GM10847 (cell line): Measurements from ENCODE around the gene TMEM256.

Source experiments
- POLR2A ChIP-seq: IDR thresholded peaks from 2 replicates; pipeline ENCODE4 v1.6.1; 2011; ENCODE audit not compliant: insufficient read length; ENCODE audit errors: extremely low read depth

The TMEM256 gene

DNA sequence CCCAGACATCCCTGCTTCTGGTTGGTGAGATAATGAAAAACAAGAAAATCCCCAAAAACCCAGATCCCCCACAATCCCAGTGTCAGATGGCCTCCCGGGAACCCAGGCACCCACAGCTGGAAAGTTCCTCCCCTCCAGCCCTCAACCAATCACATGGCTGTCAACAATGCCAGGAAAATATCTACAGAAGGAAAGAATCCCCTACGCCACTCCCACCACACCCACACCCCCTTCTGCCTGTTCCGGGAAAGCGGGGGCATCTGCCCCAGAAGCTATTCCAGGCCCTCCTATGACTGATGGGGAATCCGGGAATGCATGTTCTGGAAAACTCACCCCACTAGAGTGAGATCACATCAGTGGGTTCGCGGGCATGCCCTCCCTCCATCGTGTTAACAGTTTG is 47.1 kb downstream of the TMEM256 start:
- TF ChIP-seq POLR2A: no peak

DNA sequence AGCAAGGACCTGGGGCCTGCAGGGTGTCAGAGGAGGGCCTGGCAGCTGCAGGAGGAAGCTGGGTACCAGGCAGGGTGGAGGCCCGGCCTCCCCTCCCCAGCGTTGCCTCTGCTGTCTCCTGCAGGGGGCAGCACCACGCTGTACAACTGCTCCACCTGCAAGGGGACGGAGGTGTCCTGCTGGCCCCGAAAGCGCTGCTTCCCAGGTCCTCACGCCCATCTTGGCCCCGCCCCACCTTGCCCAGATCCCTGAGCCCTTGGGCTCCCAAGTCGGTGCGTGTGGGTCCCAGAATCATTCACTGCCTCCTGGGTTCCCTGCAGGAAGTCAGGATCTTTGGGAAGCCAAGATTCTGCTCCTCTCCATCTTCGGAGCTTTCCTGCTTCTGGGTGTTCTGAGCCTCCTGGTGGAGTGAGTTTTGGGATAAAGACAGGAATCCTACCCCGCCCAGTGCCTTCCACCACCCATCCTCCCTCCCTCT is 47.8 kb downstream of the TMEM256 start:
- TF ChIP-seq POLR2A: no peak

DNA sequence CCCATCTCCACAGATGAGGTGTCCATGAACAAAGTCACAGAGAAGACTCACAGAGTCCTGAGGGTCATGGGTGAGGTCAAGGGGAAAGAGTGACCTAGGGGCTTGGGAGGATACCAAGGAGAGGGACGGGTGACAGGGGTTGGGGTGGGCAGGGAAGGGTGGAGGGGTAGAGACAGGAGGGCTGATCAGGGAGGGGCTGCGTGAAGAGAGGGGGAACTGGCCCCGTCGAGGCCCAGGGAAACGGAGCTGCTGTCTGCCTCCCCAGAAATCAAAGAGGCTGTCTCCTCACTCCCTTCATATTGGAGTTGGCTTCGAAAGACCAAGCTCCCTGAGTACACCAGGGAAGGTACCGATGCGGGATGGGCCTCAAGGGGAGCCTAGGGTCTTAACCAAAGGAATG is 48.3 kb downstream of the TMEM256 start:
- no peak for TF ChIP-seq POLR2A

DNA sequence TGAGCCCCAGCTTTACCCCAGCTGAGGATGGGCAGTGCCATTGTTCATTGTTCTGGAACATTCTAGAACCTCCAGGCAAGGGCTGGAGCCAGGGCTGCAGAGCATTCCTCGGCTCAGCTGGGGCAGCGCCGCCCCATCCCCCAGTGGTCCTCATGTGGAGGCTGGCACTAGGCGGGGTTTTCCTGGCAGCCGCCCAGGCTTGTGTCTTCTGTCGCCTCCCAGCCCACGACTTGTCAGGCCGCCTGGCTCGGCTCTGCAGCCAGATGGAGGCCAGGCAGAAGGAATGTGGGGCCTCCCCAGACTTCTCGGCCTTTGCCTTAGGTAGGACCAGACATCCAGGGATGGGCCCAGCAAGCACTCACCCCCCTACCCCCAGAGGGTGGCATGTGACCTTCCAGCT is 48.8 kb downstream of the TMEM256 start, which contains the start of gene TMEM95:
TMEM95 (plus strand) TSS at position 104 of the 400 bp plus-strand sequence; CDS start at position 153, 49 bp downstream.
- no peak for TF ChIP-seq POLR2A

DNA sequence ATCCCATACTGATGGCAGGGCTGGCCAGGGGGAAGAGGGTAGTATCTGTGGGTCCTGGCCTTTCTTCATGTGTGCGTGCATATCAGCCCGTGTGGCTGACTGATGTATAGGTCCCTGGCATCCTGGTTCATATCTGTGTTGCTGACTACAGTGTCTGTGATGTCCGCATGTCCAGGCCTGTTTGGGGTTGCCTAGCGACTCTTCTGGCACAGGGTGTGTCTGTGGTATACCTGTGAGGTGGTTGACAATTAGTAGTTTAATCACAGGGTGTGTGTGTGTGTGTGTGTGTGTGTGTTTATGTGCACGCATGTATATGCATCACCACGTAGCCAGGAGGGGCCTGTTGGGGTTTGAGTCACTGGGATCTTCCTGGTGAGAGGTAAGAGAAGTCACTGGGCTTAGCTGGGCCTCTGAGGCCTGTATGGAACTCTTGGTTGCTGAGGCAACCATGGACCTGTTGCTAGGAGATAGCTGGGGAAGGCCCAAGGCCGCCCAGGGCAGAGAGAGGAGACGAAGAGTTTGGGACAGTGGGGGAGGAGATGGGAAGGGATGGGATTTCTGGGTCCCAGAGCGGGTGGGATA is 49.5 kb downstream of the TMEM256 start:
- no peak for TF ChIP-seq POLR2A
